Progenitor cell of endocrine pancreas (in vitro differentiated cells): ENCODE results near the gene TFIP11. TPM values are rescaled to one million over a fixed set of nuclear protein-coding genes. Genes with fewer than 3 reads are reported as not detected.
"Not testable (repeated sequence)": the region's sequence is repeated elsewhere in the genome, so short reads cannot be mapped to it uniquely, and the experiment has no call there.

ENCODE experiments used
- DNase-seq: peaks from one replicate; pipeline ENCODE4 v3.0.0; 2021; ENCODE audit warnings: low spot score; ENCODE audit not compliant: unreplicated experiment
- H3K27ac Mint-ChIP-seq: 2 replicates; pipeline ENCODE4 v1.8.0; 2021; ENCODE audit warnings: mild to moderate bottlenecking, moderate library complexity, mixed read lengths
- H3K27me3 Mint-ChIP-seq: 2 replicates; pipeline ENCODE4 v1.8.0; 2021; ENCODE audit warnings: mixed read lengths
- H3K36me3 Mint-ChIP-seq: 2 replicates; pipeline ENCODE4 v1.8.0; 2022; ENCODE audit warnings: mixed read lengths; ENCODE audit not compliant: insufficient read depth
- H3K4me1 Mint-ChIP-seq: 2 replicates; pipeline ENCODE4 v1.8.0; 2021; ENCODE audit warnings: low read depth, mixed read lengths
- H3K4me3 Mint-ChIP-seq: 2 replicates; pipeline ENCODE4 v1.8.0; 2021; ENCODE audit warnings: low read depth, mild to moderate bottlenecking, moderate library complexity, mixed read lengths
- H3K9me3 Mint-ChIP-seq: 2 replicates; pipeline ENCODE4 v1.8.0; 2021; ENCODE audit warnings: low read depth, mixed read lengths
- CTCF ChIP-seq: fragments of 200-600 bp; sonication (generic); IDR thresholded peaks from one replicate; pipeline ENCODE4 v1.5.0; 2021; ENCODE audit warnings: antibody characterized with exemption, mild to moderate bottlenecking; ENCODE audit not compliant: unreplicated experiment
- total RNA-seq: library from RNA; stranded (reverse); gene quantifications from 2 replicates; pipeline ENCODE4 v1.2.1, GENCODE V29; 2021

TFIP11 gene
- total RNA-seq, 1 donor from 2014 or later = 36.4 TPM

DNA sequence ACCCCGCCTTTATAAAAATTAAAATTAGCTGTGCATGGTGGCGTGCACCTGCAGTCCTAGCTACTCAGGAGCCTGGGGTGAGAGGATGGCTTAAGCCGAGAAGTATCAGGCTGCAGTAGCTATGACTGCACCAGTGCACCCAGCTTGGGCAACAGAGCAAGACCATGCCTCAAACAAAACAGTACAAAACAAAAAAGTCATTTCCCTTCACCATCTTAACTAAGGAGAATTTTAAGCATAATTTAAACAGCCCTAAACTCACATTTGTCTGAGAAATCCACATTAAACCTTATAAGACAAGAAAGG is 23.3 kb upstream of the TFIP11 start:
- DNase-seq = no peak
- H3K27ac Mint-ChIP-seq = no peak overlapping the region
- H3K4me3 Mint-ChIP-seq = no peak overlapping the region
- H3K36me3 Mint-ChIP-seq = peaks cover 2% of the 10 kb centered on the region
- no peaks in the 10 kb centered on the region for H3K9me3 Mint-ChIP-seq
- no peaks in the 10 kb centered on the region for H3K4me1 Mint-ChIP-seq
- no peaks in the 10 kb centered on the region for H3K27me3 Mint-ChIP-seq
- no peak for TF ChIP-seq CTCF

- Mint-ChIP-seq H3K27me3 (no peaks in the 10 kb centered on the region), H3K4me1 (no peaks in the 10 kb centered on the region), H3K4me3 (no peak overlapping the region), H3K27ac (peak overlapping the region; percentile 78), H3K36me3 (peaks cover 2% of the 10 kb centered on the region), H3K9me3 (no peaks in the 10 kb centered on the region)
- DNase-seq = no peak
- no peak for TF ChIP-seq CTCF
These were observed 22.8 kb upstream of the TFIP11 start for GRCh38 chr22:26534874-26535602.

DNA sequence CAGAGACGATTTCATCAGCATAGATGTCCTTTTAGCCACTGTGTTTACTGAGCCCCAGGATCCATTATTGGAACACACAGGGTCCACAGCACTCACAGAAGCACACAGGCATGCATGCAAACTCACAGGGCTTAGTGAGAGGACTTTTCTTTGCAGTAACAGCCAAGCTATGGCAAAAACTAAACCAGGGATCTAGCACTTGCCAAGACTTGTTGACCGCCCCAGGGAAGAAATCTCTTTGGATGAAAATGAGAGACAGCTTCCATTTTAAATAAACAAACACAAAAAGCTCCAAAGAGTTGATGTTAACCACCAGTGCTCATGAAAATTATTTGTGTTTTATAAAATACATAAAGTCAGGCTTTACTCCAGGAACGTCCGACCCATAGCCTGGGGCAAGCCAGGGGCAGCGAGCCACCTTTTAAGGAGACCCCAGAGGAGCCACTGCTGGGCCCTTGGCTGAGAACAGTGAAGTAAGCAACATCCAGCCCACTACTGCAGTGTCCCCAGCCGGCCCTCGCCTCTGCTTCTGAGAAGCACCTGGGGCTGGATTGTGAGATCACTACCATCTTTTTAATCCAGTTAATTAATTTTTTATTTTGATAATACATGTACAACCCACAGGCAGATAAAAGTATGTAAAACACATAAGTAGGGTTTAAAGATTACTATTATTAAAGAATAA is 22.0 kb upstream of the TFIP11 start:
- Mint-ChIP-seq H3K27ac (no peak overlapping the region), H3K27me3 (no peaks in the 10 kb centered on the region), H3K9me3 (no peaks in the 10 kb centered on the region), H3K36me3 (peaks cover 2% of the 10 kb centered on the region), H3K4me1 (no peaks in the 10 kb centered on the region), H3K4me3 (no peak overlapping the region)
- no peak for TF ChIP-seq CTCF
- no peak for DNase-seq

GRCh38 chr22:26529345-26529744 is 17.1 kb upstream of the TFIP11 start:
- no peak for TF ChIP-seq CTCF
- Mint-ChIP-seq H3K27me3 (no peaks in the 10 kb centered on the region), H3K9me3 (no peaks in the 10 kb centered on the region), H3K4me3 (no peak overlapping the region), H3K27ac (no peak overlapping the region), H3K36me3 (no peaks in the 10 kb centered on the region), H3K4me1 (no peaks in the 10 kb centered on the region)
- DNase-seq = no peak

DNA sequence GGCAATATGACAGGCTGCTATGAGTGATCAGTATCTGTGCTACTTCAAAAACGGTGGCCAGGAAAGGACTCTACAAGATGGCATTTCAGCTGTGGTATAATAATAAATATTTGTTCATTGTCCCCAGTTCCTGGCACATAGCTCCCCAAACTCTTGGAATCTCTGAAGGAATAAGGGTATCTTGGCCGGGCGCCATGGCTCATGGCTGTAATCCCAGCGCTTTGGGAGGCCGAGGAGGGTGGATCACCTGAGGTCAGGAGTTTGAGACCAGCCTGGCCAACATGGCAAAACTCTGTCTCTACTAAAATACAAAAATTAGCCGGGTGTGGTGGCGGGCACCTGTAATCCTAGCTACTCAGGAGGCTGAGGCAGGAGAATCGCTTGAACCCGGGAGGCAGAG is 16.2 kb upstream of the TFIP11 start:
- DNase-seq, H3K4me3 Mint-ChIP-seq, H3K27ac Mint-ChIP-seq, H3K9me3 Mint-ChIP-seq, H3K4me1 Mint-ChIP-seq, H3K36me3 Mint-ChIP-seq, H3K27me3 Mint-ChIP-seq: not testable (repeated sequence)
